ENCODE measurements around the gene ZNF727. TPM values are rescaled to one million over a fixed set of nuclear protein-coding genes. Genes with fewer than 3 reads are reported as not detected.
A peak's percentile ranks its signal among the peaks of the same experiment; 100 is the strongest.
"Not testable (repeated sequence)": the region's sequence is repeated elsewhere in the genome, so short reads cannot be mapped to it uniquely, and the experiment has no call there.

ZNF727 gene
- total RNA-seq, 4 donors from 2014 or later = 0.65 to 5.8 (median 3.4) TPM

GRCh38 chr7:64046041-64046389 is 781 bp downstream of the ZNF727 start:
- H3K27me3 ChIP-seq = no peaks in the 10 kb centered on the region
- no peaks in the 10 kb centered on the region for H3K9me3 ChIP-seq
- peak overlapping the region; percentile 58 to 70 (median 63) for H3K4me3 ChIP-seq
- WGBS = 9% methylated on average over 12 of the region's 12 CpGs
- H3K4me1 ChIP-seq = peaks cover 0 to 27% (median 3%) of the 10 kb centered on the region in 4 donors
- intact Hi-C loops (cut with DNase I) = no loop called here
- no peak for DNase-seq (ENCODE audit: extremely low spot score)
- H3K36me3 ChIP-seq = no peaks in the 10 kb centered on the region
- TF ChIP-seq, protein P1, sequence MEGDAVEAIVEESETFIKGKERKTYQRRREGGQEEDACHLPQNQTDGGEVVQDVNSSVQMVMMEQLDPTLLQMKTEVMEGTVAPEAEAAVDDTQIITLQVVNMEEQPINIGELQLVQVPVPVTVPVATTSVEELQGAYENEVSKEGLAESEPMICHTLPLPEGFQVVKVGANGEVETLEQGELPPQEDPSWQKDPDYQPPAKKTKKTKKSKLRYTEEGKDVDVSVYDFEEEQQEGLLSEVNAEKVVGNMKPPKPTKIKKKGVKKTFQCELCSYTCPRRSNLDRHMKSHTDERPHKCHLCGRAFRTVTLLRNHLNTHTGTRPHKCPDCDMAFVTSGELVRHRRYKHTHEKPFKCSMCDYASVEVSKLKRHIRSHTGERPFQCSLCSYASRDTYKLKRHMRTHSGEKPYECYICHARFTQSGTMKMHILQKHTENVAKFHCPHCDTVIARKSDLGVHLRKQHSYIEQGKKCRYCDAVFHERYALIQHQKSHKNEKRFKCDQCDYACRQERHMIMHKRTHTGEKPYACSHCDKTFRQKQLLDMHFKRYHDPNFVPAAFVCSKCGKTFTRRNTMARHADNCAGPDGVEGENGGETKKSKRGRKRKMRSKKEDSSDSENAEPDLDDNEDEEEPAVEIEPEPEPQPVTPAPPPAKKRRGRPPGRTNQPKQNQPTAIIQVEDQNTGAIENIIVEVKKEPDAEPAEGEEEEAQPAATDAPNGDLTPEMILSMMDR (IDR thresholded peaks at IDR 0.05) = no peak
- TF ChIP-seq EP300 (IDR thresholded peaks at IDR 0.05) (no peak), POLR2AphosphoS5 (IDR thresholded peaks at IDR 0.05) (no peak), POLR2A (IDR thresholded peaks at IDR 0.05; ENCODE audit: low read depth) (no peak)
- peak overlapping the region; percentile 68 to 83 (median 82) for H3K27ac ChIP-seq (replicated peaks in 1 of 4)

- H3K27me3 ChIP-seq; H3K4me3 ChIP-seq; intact Hi-C loops (cut with DNase I); H3K4me1 ChIP-seq; H3K27ac ChIP-seq (replicated peaks in 1 of 4); DNase-seq (ENCODE audit: extremely low spot score): not testable (repeated sequence)
- H3K36me3 ChIP-seq = peaks cover 9 to 47% (median 28%) of the 10 kb centered on the region in 4 donors
- peaks cover 12 to 100% (median 99%) of the 10 kb centered on the region in 4 donors for H3K9me3 ChIP-seq
- 71% methylated on average over 3 of the region's 3 CpGs for WGBS
Measured at GRCh38 chr7:64077837-64078698, 32.8 kb downstream of the ZNF727 start.

DNA sequence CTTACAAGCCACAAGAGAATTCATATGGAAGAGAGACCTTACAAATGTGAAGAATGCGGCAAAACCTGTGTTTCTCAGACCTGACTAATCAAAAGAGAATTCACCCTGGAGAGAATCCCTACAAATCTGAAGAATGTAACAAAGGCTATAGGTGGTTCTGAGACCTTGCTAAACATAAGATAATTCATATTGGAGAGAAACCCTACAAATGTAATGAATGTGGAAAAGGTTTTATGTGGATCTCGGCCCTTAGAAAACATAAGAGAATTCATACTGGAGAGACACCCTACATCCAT is 33.4 kb downstream of the ZNF727 start:
- no peak overlapping the region for H3K27ac ChIP-seq (replicated peaks in 1 of 4)
- peaks cover 9 to 52% (median 26%) of the 10 kb centered on the region in 4 donors for H3K36me3 ChIP-seq
- no peaks in the 10 kb centered on the region for H3K4me1 ChIP-seq
- intact Hi-C loops (cut with DNase I) = no loop called here
- no peak overlapping the region for H3K4me3 ChIP-seq
- TF ChIP-seq POLR2AphosphoS5 (IDR thresholded peaks at IDR 0.05) (no peak), EP300 (IDR thresholded peaks at IDR 0.05) (no peak), POLR2A (IDR thresholded peaks at IDR 0.05; ENCODE audit: low read depth) (no peak)
- TF ChIP-seq, protein P1 (IDR thresholded peaks at IDR 0.05) = no peak
- no peak for DNase-seq (ENCODE audit: extremely low spot score)
- peaks cover 12 to 100% (median 100%) of the 10 kb centered on the region in 4 donors for H3K9me3 ChIP-seq
- WGBS = 87% methylated on average over 2 of the region's 2 CpGs
- no peaks in the 10 kb centered on the region for H3K27me3 ChIP-seq

GRCh38 chr7:64087501-64087900 is 42.3 kb downstream of the ZNF727 start:
- H3K27me3 ChIP-seq = no peaks in the 10 kb centered on the region
- intact Hi-C loops (cut with DNase I) = no loop called here
- H3K9me3 ChIP-seq = peaks cover 0 to 97% (median 79%) of the 10 kb centered on the region in 4 donors
- TF ChIP-seq POLR2A (IDR thresholded peaks at IDR 0.05; ENCODE audit: low read depth) (no peak), EP300 (IDR thresholded peaks at IDR 0.05) (no peak), POLR2AphosphoS5 (IDR thresholded peaks at IDR 0.05) (no peak)
- TF ChIP-seq, protein P1 (IDR thresholded peaks at IDR 0.05) = no peak
- no peak overlapping the region for H3K4me3 ChIP-seq
- peaks cover 0 to 11% (median under 1%) of the 10 kb centered on the region in 4 donors for H3K36me3 ChIP-seq
- DNase-seq (ENCODE audit: extremely low spot score) = no peak
- WGBS = 30% methylated on average over 2 of the region's 3 CpGs
- H3K27ac ChIP-seq (replicated peaks in 1 of 4) = no peak overlapping the region
- H3K4me1 ChIP-seq = no peaks in the 10 kb centered on the region

GRCh38 chr7:64088863-64089262 is 43.6 kb downstream of the ZNF727 start:
- intact Hi-C loops (cut with DNase I); H3K4me1 ChIP-seq; H3K27me3 ChIP-seq; DNase-seq (ENCODE audit: extremely low spot score); H3K4me3 ChIP-seq; H3K36me3 ChIP-seq; H3K27ac ChIP-seq (replicated peaks in 1 of 4): not testable (repeated sequence)
- peaks cover 0 to 97% (median 78%) of the 10 kb centered on the region in 4 donors for H3K9me3 ChIP-seq
- WGBS = 85% methylated on average over 5 of the region's 5 CpGs

Other genes starting within 250 kb of the ZNF727 start
- not detected for gene ZNF722, start 46.6 kb upstream of the ZNF727 start, total RNA-seq
- gene ZNF735, start 161.8 kb downstream of the ZNF727 start, total RNA-seq = not detected
- gene ZNF679, start 183.0 kb downstream of the ZNF727 start, total RNA-seq = not detected